ENCODE measurements around the gene PSMD10.

DNA sequence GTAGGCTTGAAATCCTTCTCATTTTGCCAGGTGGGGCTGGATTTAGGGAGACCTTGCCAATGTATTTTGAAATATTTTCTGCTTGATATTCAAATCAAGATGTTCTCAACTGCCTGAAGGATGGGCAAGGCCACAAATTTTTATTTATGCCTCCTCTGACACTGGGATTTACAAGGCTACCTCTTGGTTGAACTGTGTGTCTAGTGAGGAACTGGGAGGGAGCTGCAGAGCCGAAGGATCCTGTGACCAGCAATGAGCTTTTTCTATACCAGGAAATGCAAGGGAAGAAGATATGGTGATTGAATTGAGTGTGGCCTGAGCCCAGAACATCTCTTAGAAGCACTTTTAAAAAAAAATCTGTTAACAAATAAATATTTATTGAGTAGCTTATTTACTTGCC is 31.5 kb downstream of the PSMD10 start:
- TF ChIP-seq, protein P1, sequence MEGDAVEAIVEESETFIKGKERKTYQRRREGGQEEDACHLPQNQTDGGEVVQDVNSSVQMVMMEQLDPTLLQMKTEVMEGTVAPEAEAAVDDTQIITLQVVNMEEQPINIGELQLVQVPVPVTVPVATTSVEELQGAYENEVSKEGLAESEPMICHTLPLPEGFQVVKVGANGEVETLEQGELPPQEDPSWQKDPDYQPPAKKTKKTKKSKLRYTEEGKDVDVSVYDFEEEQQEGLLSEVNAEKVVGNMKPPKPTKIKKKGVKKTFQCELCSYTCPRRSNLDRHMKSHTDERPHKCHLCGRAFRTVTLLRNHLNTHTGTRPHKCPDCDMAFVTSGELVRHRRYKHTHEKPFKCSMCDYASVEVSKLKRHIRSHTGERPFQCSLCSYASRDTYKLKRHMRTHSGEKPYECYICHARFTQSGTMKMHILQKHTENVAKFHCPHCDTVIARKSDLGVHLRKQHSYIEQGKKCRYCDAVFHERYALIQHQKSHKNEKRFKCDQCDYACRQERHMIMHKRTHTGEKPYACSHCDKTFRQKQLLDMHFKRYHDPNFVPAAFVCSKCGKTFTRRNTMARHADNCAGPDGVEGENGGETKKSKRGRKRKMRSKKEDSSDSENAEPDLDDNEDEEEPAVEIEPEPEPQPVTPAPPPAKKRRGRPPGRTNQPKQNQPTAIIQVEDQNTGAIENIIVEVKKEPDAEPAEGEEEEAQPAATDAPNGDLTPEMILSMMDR (IDR thresholded peaks at IDR 0.05; ENCODE audit: low read depth, low read length, missing input control) = no peak
- TF ChIP-seq EGR1 (IDR thresholded peaks at IDR 0.05; ENCODE audit: low read depth in 2 of 2) (no peak), YY1 (IDR thresholded peaks at IDR 0.05) (no peak), TAF1 (conservative IDR thresholded peaks at IDR 0.05) (no peak), RAD21 (IDR thresholded peaks at IDR 0.05) (no peak), JUND (IDR thresholded peaks at IDR 0.05) (no peak), HNF4A (conservative IDR thresholded peaks at IDR 0.05) (no peak), GABPA (IDR thresholded peaks at IDR 0.05 in 1 of 2, conservative IDR thresholded peaks at IDR 0.05 in 1 of 2) (no peak)
- TF ChIP-seq, protein P2, sequence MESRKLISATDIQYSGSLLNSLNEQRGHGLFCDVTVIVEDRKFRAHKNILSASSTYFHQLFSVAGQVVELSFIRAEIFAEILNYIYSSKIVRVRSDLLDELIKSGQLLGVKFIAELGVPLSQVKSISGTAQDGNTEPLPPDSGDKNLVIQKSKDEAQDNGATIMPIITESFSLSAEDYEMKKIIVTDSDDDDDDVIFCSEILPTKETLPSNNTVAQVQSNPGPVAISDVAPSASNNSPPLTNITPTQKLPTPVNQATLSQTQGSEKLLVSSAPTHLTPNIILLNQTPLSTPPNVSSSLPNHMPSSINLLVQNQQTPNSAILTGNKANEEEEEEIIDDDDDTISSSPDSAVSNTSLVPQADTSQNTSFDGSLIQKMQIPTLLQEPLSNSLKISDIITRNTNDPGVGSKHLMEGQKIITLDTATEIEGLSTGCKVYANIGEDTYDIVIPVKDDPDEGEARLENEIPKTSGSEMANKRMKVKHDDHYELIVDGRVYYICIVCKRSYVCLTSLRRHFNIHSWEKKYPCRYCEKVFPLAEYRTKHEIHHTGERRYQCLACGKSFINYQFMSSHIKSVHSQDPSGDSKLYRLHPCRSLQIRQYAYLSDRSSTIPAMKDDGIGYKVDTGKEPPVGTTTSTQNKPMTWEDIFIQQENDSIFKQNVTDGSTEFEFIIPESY (IDR thresholded peaks at IDR 0.05) = no peak
- TF ChIP-seq, protein P3, sequence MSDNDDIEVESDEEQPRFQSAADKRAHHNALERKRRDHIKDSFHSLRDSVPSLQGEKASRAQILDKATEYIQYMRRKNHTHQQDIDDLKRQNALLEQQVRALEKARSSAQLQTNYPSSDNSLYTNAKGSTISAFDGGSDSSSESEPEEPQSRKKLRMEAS (IDR thresholded peaks at IDR 0.05) = no peak
- TF ChIP-seq, protein P4, sequence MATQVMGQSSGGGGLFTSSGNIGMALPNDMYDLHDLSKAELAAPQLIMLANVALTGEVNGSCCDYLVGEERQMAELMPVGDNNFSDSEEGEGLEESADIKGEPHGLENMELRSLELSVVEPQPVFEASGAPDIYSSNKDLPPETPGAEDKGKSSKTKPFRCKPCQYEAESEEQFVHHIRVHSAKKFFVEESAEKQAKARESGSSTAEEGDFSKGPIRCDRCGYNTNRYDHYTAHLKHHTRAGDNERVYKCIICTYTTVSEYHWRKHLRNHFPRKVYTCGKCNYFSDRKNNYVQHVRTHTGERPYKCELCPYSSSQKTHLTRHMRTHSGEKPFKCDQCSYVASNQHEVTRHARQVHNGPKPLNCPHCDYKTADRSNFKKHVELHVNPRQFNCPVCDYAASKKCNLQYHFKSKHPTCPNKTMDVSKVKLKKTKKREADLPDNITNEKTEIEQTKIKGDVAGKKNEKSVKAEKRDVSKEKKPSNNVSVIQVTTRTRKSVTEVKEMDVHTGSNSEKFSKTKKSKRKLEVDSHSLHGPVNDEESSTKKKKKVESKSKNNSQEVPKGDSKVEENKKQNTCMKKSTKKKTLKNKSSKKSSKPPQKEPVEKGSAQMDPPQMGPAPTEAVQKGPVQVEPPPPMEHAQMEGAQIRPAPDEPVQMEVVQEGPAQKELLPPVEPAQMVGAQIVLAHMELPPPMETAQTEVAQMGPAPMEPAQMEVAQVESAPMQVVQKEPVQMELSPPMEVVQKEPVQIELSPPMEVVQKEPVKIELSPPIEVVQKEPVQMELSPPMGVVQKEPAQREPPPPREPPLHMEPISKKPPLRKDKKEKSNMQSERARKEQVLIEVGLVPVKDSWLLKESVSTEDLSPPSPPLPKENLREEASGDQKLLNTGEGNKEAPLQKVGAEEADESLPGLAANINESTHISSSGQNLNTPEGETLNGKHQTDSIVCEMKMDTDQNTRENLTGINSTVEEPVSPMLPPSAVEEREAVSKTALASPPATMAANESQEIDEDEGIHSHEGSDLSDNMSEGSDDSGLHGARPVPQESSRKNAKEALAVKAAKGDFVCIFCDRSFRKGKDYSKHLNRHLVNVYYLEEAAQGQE (IDR thresholded peaks at IDR 0.05) = no peak

Data from liver (tissue), 3 donors.